Endothelial cell (in vitro differentiated cells): ENCODE measurements around the gene GALNT18. TPM values are rescaled to one million over a fixed set of nuclear protein-coding genes. Genes with fewer than 3 reads are reported as not detected.

ENCODE experiments used
- DNase-seq: peaks from one replicate; pipeline ENCODE4 v3.0.0; 2021; ENCODE audit warnings: low spot score
- H3K27ac Mint-ChIP-seq: one replicate; pipeline ENCODE4 v1.8.0; 2021; ENCODE audit warnings: mixed read lengths, inconsistent platforms; ENCODE audit not compliant: unreplicated experiment
- H3K27me3 Mint-ChIP-seq: one replicate; pipeline ENCODE4 v1.8.0; 2021; ENCODE audit warnings: mild to moderate bottlenecking, moderate library complexity, mixed read lengths, inconsistent platforms; ENCODE audit not compliant: unreplicated experiment
- H3K36me3 Mint-ChIP-seq: one replicate; pipeline ENCODE4 v1.8.0; 2021; ENCODE audit warnings: mild to moderate bottlenecking, low read depth, mixed read lengths, inconsistent platforms; ENCODE audit not compliant: unreplicated experiment
- H3K4me1 Mint-ChIP-seq: one replicate; pipeline ENCODE4 v1.8.0; 2021; ENCODE audit warnings: mild to moderate bottlenecking, mixed read lengths, inconsistent platforms; ENCODE audit not compliant: unreplicated experiment
- H3K4me3 Mint-ChIP-seq: one replicate; pipeline ENCODE4 v1.8.0; 2021; ENCODE audit warnings: mild to moderate bottlenecking, mixed read lengths, inconsistent platforms; ENCODE audit not compliant: unreplicated experiment
- H3K9me3 Mint-ChIP-seq: one replicate; pipeline ENCODE4 v1.8.0; 2021; ENCODE audit warnings: mixed read lengths, inconsistent platforms; ENCODE audit not compliant: unreplicated experiment
- total RNA-seq: library from RNA; stranded (reverse); fragmentation: NEBNext Ultra II Directional; extraction: Animal tissue kit (Norgen Biotek cat#: 25700); gene quantifications from one replicate; pipeline ENCODE4 v1.2.1, GENCODE V29; 2021; ENCODE audit not compliant: unreplicated experiment
- TF ChIP-seq, protein P1 (sequence below): fragments of 200-600 bp; sonication (generic); IDR thresholded peaks from one replicate; pipeline ENCODE4 v1.5.0; 2021; ENCODE audit warnings: antibody characterized with exemption; ENCODE audit not compliant: unreplicated experiment

GALNT18 gene
- total RNA-seq, 1 donor from 2014 or later: 87.6 TPM

DNA sequence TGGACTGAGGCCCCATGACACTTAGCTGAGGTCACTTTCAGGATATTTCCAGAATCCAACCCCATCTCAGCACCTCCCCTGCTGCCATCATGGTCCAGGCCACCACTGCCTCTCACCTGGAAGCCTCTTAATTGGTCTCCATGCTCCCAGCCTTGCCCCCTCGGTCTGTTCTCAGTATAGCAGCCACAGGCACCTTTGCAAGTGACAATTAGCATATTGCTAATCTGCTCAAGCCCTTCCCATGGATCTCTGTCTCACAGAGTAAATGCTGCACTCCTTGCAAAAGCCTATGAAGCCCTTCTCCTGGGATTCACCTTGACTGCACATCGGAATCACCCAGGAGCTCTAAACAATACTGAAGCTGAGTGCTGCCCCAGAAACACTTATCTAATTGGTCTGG, 175.2 kb downstream of the GALNT18 start:
- TF ChIP-seq, protein P1, sequence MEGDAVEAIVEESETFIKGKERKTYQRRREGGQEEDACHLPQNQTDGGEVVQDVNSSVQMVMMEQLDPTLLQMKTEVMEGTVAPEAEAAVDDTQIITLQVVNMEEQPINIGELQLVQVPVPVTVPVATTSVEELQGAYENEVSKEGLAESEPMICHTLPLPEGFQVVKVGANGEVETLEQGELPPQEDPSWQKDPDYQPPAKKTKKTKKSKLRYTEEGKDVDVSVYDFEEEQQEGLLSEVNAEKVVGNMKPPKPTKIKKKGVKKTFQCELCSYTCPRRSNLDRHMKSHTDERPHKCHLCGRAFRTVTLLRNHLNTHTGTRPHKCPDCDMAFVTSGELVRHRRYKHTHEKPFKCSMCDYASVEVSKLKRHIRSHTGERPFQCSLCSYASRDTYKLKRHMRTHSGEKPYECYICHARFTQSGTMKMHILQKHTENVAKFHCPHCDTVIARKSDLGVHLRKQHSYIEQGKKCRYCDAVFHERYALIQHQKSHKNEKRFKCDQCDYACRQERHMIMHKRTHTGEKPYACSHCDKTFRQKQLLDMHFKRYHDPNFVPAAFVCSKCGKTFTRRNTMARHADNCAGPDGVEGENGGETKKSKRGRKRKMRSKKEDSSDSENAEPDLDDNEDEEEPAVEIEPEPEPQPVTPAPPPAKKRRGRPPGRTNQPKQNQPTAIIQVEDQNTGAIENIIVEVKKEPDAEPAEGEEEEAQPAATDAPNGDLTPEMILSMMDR: no peak
- Mint-ChIP-seq H3K36me3 (peaks cover 45% of the 10 kb centered on the region), H3K9me3 (no peaks in the 10 kb centered on the region), H3K4me3 (peak overlapping the region; percentile 42), H3K27me3 (peaks cover 3% of the 10 kb centered on the region), H3K4me1 (peaks cover 4% of the 10 kb centered on the region), H3K27ac (no peak overlapping the region)
- no peak for DNase-seq

DNA sequence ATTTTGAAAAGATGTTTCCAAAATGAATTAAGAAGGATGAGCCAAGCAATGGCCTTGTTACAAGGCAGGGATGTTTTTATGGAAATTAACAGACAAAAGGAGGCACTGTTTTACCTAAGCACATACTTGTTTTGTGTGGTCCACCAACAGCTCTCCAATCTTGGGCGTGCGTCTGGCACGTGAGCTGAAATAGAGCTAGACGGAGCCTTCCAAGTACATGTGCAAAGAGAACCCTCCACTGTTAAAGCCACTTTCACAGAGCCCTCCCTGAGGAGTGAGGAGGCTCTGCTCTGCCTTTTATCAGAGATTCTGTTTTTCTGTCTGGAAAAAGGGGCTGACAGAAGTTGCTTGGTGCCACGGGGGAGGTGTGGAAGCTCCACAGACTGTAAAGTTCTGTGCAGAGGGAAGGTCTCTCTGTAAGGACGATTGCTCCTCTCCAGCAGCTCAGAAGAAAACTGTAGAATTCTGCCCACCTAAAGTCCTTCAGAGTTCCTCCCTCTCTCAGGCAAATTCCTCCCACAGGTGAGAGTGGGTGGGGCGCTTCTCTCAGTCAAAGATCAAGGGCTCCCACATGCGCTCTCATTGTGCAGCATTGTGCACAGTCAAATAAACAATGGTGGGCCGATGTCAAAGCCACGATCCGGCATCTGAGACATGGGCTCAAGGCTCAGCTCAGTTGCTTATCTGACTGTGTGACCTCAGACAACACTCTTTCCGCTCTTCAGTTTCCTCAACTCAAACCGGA, 176.2 kb downstream of the GALNT18 start:
- Mint-ChIP-seq H3K4me1 (peaks cover 10% of the 10 kb centered on the region), H3K9me3 (no peaks in the 10 kb centered on the region), H3K36me3 (peaks cover 45% of the 10 kb centered on the region), H3K4me3 (no peak overlapping the region), H3K27ac (no peak overlapping the region), H3K27me3 (peaks cover 3% of the 10 kb centered on the region)
- TF ChIP-seq, protein P1: no peak
- no peak for DNase-seq

DNA sequence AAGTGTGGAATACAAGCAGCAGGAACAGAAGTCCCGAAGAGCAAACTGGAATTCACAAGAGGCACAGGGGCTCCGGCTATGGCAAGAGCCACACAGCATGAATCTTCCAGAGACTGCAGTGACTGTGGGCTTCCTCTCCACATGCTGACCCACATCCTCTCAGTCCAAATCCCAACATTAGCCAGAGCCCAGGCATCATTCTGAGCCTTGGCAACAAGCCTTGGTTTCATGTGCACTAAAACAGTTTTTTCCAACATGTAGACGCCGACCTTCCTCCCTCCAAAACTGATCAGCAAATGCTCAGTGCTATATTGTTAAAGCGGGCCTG, 177.0 kb downstream of the GALNT18 start:
- TF ChIP-seq, protein P1: no peak
- no peak overlapping the region for H3K4me3 Mint-ChIP-seq

DNA sequence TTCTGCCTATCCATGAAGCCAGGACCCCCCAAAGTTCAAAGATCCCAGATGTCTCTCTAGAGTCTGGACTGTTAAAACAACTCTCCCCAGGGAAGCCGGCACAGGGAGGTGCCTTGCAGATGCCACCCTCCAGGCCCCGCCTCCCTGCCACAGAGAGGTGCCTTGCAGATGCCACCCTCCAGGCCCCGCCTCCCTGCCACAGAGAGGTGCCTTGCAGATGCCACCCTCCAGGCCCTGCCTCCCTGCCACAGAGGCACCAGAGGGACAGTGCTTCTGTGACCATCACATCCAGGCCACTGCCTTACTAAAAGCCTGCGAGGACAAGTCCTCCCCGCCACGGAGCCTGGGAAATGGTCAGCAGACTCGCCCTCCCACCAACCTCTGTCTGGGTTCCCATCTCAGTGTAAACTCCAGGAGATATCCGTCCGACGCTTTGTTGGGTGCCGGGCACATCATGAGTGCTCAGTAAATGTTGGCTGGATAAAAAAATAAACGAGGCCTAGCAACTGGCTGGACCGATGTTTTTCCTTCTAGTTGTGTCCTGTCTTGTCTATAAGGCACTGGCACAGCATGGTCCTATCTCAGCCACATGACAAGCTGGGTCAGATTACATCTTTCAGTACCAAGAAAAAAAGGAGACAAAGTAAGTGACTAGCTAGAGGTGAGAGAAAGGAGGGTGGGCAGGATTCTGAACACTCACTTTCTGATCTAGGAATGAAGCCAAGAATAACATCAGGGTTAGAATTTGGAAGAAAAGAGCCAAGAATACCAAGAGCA, 177.6 kb downstream of the GALNT18 start:
- no peak overlapping the region for H3K27ac Mint-ChIP-seq

More for the DNA sequence above, 177.0 kb downstream of the GALNT18 start:
- Mint-ChIP-seq H3K27ac (no peak overlapping the region), H3K27me3 (peaks cover 3% of the 10 kb centered on the region), H3K36me3 (peaks cover 41% of the 10 kb centered on the region), H3K4me1 (peaks cover 16% of the 10 kb centered on the region), H3K9me3 (no peaks in the 10 kb centered on the region)
- DNase-seq: no peak

More for the DNA sequence above, 177.6 kb downstream of the GALNT18 start:
- no peak for DNase-seq
- H3K36me3 Mint-ChIP-seq: peaks cover 39% of the 10 kb centered on the region
- H3K4me3 Mint-ChIP-seq: no peak overlapping the region
- H3K4me1 Mint-ChIP-seq: peaks cover 16% of the 10 kb centered on the region
- TF ChIP-seq, protein P1: no peak
- no peaks in the 10 kb centered on the region for H3K9me3 Mint-ChIP-seq
- peaks cover 3% of the 10 kb centered on the region for H3K27me3 Mint-ChIP-seq
